ENCODE results near the gene AGO1.

GRCh38 chr1:35884934-35885333 lies 1.9 kb downstream of the AGO1 start:
- TF ChIP-seq CTCF (IDR thresholded peaks at IDR 0.05) (no peak), EZH2 (IDR thresholded peaks at IDR 0.05; ENCODE audit: borderline replicate concordance, insufficient read depth, low read depth, low read length, poor library complexity, severe bottlenecking) (no peak)
